SK-N-SH treated with all-trans-retinoic acid at 6 μM for 48 hours (cell line): Measurements from ENCODE around the gene PPA2.

Experiments
- ATAC-seq: fragments of 200-7000 bp; cut with Tn5 transposase; 3 replicates; pipeline ENCODE4 v1.9.1; 2020; ENCODE audit warnings: mild to moderate bottlenecking, moderate library complexity
- ARNTL ChIP-seq: fragments of 450-650 bp; formaldehyde crosslinking; IDR thresholded peaks from 2 replicates; pipeline ENCODE4 v1.5.0; 2020; ENCODE audit warnings: low read depth, mild to moderate bottlenecking, moderate library complexity, borderline replicate concordance
- BACH2 ChIP-seq: fragments of 250-450 bp; sonication (Bioruptor Pico); IDR thresholded peaks from 2 replicates; pipeline ENCODE4 v1.9.0; 2021; ENCODE audit warnings: mild to moderate bottlenecking, borderline replicate concordance
- CREB5 ChIP-seq: fragments of 250-450 bp; sonication (Bioruptor Pico); IDR thresholded peaks from 2 replicates; pipeline ENCODE4 v1.5.1; 2020; ENCODE audit warnings: low read depth, mild to moderate bottlenecking, moderate library complexity
- CSDC2 ChIP-seq: fragments of 250-450 bp; sonication (Bioruptor Pico); IDR thresholded peaks from 2 replicates; pipeline ENCODE4 v1.5.0; 2020; ENCODE audit warnings: mild to moderate bottlenecking, moderate library complexity
- CSRNP3 ChIP-seq: fragments of 250-450 bp; sonication (Bioruptor Pico); IDR thresholded peaks from 2 replicates; pipeline ENCODE4 v1.5.1; 2021; ENCODE audit warnings: mild to moderate bottlenecking, moderate library complexity
- ESRRG ChIP-seq: fragments of 250-450 bp; sonication (Bioruptor Pico); IDR thresholded peaks from 2 replicates; pipeline ENCODE4 v1.6.1; 2021; ENCODE audit warnings: mild to moderate bottlenecking
- GLIS3 ChIP-seq: fragments of 250-450 bp; sonication (Bioruptor Pico); IDR thresholded peaks from 2 replicates; pipeline ENCODE4 v1.5.0; 2020; ENCODE audit warnings: mild to moderate bottlenecking, moderate library complexity
- ISL1 ChIP-seq: fragments of 250-450 bp; sonication (Bioruptor Pico); IDR thresholded peaks from 2 replicates; pipeline ENCODE4 v2.1.2; 2022; ENCODE audit warnings: mild to moderate bottlenecking, moderate library complexity
- OSR1 ChIP-seq: fragments of 250-450 bp; sonication (Bioruptor Pico); IDR thresholded peaks from 2 replicates; pipeline ENCODE4 v1.8.0; 2022; ENCODE audit warnings: moderate library complexity, mild to moderate bottlenecking, inconsistent platforms
- POU6F1 ChIP-seq: fragments of 250-450 bp; sonication (Bioruptor Pico); IDR thresholded peaks from 2 replicates; pipeline ENCODE4 v1.8.0; 2021; ENCODE audit warnings: low read depth, mild to moderate bottlenecking, moderate library complexity, borderline replicate concordance
- PPARA ChIP-seq: fragments of 250-450 bp; sonication (Bioruptor Pico); IDR thresholded peaks from 2 replicates; pipeline ENCODE4 v1.5.0; 2020; ENCODE audit warnings: mild to moderate bottlenecking, borderline replicate concordance
- RARB ChIP-seq: fragments of 250-450 bp; sonication (Bioruptor Pico); IDR thresholded peaks from 2 replicates; pipeline ENCODE4 v1.8.0; 2021; ENCODE audit warnings: mild to moderate bottlenecking, moderate library complexity
- SNAI2 ChIP-seq: fragments of 250-450 bp; sonication (Bioruptor Pico); IDR thresholded peaks from 2 replicates; pipeline ENCODE4 v1.5.0; 2020; ENCODE audit warnings: mild to moderate bottlenecking, moderate library complexity
- TCF4 ChIP-seq: fragments of 250-450 bp; sonication (Bioruptor Pico); IDR thresholded peaks from 2 replicates; pipeline ENCODE4 v1.8.0; 2021; ENCODE audit warnings: mild to moderate bottlenecking, moderate library complexity, borderline replicate concordance
- TOX ChIP-seq: fragments of 250-450 bp; sonication (Bioruptor Pico); IDR thresholded peaks from 2 replicates; pipeline ENCODE4 v1.8.0; 2021; ENCODE audit warnings: mild to moderate bottlenecking, moderate library complexity, borderline replicate concordance
- TSHZ2 ChIP-seq: fragments of 250-450 bp; sonication (Bioruptor Pico); IDR thresholded peaks from 2 replicates; pipeline ENCODE4 v1.5.0; 2020; ENCODE audit warnings: mild to moderate bottlenecking, moderate library complexity
- ZFP30 ChIP-seq: fragments of 450-650 bp; formaldehyde crosslinking; IDR thresholded peaks from 2 replicates; pipeline ENCODE4 v1.5.0; 2022; ENCODE audit warnings: mild to moderate bottlenecking, moderate library complexity
- ZNF565 ChIP-seq: fragments of 450-650 bp; formaldehyde crosslinking; conservative IDR thresholded peaks from 2 replicates; pipeline ENCODE4 v1.5.0; 2020; ENCODE audit warnings: low read depth, mild to moderate bottlenecking, moderate library complexity
- ZNF70 ChIP-seq: fragments of 450-650 bp; formaldehyde crosslinking; IDR thresholded peaks from 2 replicates; pipeline ENCODE4 v1.5.0; 2020; ENCODE audit warnings: mild to moderate bottlenecking, moderate library complexity
- ZNF8 ChIP-seq: fragments of 450-650 bp; formaldehyde crosslinking; IDR thresholded peaks from 2 replicates; pipeline ENCODE4 v1.5.0; 2020; ENCODE audit warnings: mild to moderate bottlenecking, moderate library complexity

The PPA2 gene

GRCh38 chr4:105361053-105361452 lies 112.8 kb downstream of the PPA2 start:
- no peak for TF ChIP-seq TCF4 (CRISPR knock-in tag)
- TF ChIP-seq RARB (CRISPR knock-in tag): no peak
- TF ChIP-seq ZNF70: no peak
- TF ChIP-seq ISL1: no peak
- TF ChIP-seq CSRNP3 (CRISPR knock-in tag): no peak
- no peak for TF ChIP-seq POU6F1 (CRISPR knock-in tag)
- no peak for TF ChIP-seq TSHZ2 (CRISPR knock-in tag)
- no peak for TF ChIP-seq ARNTL (CRISPR knock-in tag)
- no peak for TF ChIP-seq PPARA
- no peak for TF ChIP-seq ZNF565 (CRISPR knock-in tag)
- no peak for TF ChIP-seq BACH2 (CRISPR knock-in tag)
- no peak for TF ChIP-seq ZNF8 (CRISPR knock-in tag)
- no peak for TF ChIP-seq CSDC2 (CRISPR knock-in tag)
- TF ChIP-seq CREB5 (CRISPR knock-in tag): no peak
- TF ChIP-seq OSR1 (CRISPR knock-in tag): no peak
- TF ChIP-seq ESRRG (CRISPR knock-in tag): no peak
- no peak for ATAC-seq

- no peak for TF ChIP-seq CSRNP3 (CRISPR knock-in tag)
- TF ChIP-seq SNAI2 (CRISPR knock-in tag): no peak
- 0 out of 2 replicates have a peak, but pooled peaks have one; percentile 19 for TF ChIP-seq ISL1
- TF ChIP-seq PPARA: no peak
- TF ChIP-seq TOX (CRISPR knock-in tag): no peak
- ATAC-seq: no peak
Measured at GRCh38 chr4:105357258-105357980, 116.4 kb downstream of the PPA2 start.

- no peak for ATAC-seq
- TF ChIP-seq ARNTL (CRISPR knock-in tag): no peak
- TF ChIP-seq PPARA: no peak
- TF ChIP-seq ZNF70: no peak
- no peak for TF ChIP-seq ZNF8 (CRISPR knock-in tag)
- no peak for TF ChIP-seq SNAI2 (CRISPR knock-in tag)
- TF ChIP-seq TCF4 (CRISPR knock-in tag): no peak
- TF ChIP-seq CSRNP3 (CRISPR knock-in tag): no peak
- no peak for TF ChIP-seq CREB5 (CRISPR knock-in tag)
- no peak for TF ChIP-seq GLIS3 (CRISPR knock-in tag)
- no peak for TF ChIP-seq POU6F1 (CRISPR knock-in tag)
- TF ChIP-seq ZFP30 (CRISPR knock-in tag): no peak
Measured at GRCh38 chr4:105356194-105356593, 117.7 kb downstream of the PPA2 start.
